Transverse colon (tissue), 4 donors: ENCODE measurements around the gene ZC3H8.

Experiments used
- CTCF ChIP-seq, 5 experiments: fragments of 200-600 bp in 3 of 5; fragments of 450-650 bp in 2 of 5; sonication (generic) in 3 of 5; IDR thresholded peaks; 1 replicate in 2 of 5; 2 replicates in 3 of 5; pipeline ENCODE4 v1.5.1; 2016 to 2017; ENCODE audit warnings: antibody characterized with exemption in 5 of 5, inconsistent platforms in 3 of 5, mild to moderate bottlenecking in 2 of 5, moderate library complexity in 1 of 5
- POLR2AphosphoS5 ChIP-seq, 3 donors: sonication (generic); formaldehyde crosslinking; IDR thresholded peaks; one replicate each; pipeline ENCODE4 v1.6.1; 2016; ENCODE audit warnings: antibody characterized with exemption in 3 of 3

- TF ChIP-seq CTCF (IDR thresholded peaks at IDR 0.05) = no peak
- TF ChIP-seq POLR2AphosphoS5 (IDR thresholded peaks at IDR 0.05) = no peak
Observed at GRCh38 chr2:112295407-112296078, 40.7 kb upstream of the ZC3H8 start.
